ENCODE data around the gene PARP12.

Gene PARP12

DNA sequence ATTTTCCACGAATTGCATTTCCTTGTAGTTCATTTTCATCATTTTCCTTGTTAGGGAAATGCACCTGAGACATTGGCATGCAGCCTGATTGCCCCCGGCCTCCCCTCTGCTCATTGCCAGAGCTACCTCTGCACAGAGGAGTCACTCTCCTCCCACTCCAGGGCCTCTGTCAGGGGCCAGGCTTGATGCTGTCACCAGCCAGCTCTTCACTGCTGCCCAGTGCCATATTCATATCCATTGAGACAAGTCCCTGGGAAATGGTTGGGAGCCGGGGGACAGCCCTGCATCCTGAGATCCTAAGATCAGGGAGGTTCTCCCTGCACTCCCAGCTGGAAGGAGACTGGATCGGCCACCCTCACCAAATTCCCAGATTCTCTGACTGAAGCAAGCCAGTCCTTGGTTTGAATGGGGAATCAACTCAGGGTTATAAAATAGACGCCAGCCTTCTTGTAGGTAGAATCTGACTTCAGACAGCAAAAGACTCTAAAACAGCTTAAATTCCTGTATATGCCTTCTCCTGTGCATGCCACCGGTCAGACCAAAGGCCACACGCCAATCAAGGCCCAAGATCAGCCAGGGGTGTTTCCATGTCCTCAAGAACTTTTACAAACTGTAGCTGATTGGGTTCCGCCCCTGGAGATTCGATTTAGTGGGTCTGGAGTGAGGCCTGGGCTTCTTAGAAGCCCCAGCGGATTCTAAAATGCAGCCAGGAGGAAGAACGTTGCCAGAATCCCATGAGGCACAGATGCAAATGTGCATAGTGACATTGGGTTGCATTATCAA is 86.5 kb downstream of the PARP12 start:
- TF ChIP-seq, protein P1, sequence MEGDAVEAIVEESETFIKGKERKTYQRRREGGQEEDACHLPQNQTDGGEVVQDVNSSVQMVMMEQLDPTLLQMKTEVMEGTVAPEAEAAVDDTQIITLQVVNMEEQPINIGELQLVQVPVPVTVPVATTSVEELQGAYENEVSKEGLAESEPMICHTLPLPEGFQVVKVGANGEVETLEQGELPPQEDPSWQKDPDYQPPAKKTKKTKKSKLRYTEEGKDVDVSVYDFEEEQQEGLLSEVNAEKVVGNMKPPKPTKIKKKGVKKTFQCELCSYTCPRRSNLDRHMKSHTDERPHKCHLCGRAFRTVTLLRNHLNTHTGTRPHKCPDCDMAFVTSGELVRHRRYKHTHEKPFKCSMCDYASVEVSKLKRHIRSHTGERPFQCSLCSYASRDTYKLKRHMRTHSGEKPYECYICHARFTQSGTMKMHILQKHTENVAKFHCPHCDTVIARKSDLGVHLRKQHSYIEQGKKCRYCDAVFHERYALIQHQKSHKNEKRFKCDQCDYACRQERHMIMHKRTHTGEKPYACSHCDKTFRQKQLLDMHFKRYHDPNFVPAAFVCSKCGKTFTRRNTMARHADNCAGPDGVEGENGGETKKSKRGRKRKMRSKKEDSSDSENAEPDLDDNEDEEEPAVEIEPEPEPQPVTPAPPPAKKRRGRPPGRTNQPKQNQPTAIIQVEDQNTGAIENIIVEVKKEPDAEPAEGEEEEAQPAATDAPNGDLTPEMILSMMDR (IDR thresholded peaks at IDR 0.05; ENCODE audit: insufficient read depth, low read depth, low read length, missing control alignments): no peak
- DNase-seq (ENCODE audit: low read depth): no peak
- H3K4me3 ChIP-seq (ENCODE audit: low read depth, low read length): no peak overlapping the region

DNA sequence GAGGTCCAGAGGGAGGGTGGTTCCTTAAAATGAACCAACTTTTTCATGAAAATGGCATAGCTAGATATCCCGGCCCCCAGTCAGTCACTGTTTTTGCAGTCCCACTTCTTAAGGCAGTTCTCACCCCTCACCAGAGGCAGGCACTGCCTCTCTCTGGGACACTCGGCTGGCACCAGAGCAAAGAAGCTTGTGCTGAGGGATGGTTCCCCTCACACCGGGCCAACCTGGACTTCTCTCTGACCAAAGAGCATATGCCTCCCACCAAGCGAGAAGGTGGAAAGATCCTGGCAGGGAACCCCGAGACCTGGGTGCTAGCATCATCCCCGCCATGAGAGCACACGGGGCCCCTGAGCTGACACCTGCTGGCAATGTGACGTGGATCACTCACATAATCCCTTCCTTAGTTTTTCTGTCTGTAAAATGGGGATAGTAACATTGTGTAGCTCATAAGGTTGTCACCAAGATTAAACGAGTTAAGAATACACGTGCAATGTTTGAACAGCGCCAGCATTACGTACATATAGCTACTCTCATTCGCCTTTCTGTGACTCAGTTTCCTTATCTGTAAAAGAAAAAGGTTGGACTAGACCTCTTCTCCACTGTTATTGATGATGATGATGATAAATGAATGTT is 88.5 kb downstream of the PARP12 start:
- TF ChIP-seq, protein P1 (IDR thresholded peaks at IDR 0.05; ENCODE audit: insufficient read depth, low read depth, low read length, missing control alignments): no peak
- no peak overlapping the region for H3K4me3 ChIP-seq (ENCODE audit: low read depth, low read length)
- no peak for DNase-seq (ENCODE audit: low read depth)

Measured in GM12865 (cell line).